B cell (primary cell): Measurements from ENCODE around the gene DENND1C.

Experiments used
- CTCF ChIP-seq: fragments of 200-600 bp; IDR thresholded peaks from one replicate; pipeline ENCODE4 v1.8.0; 2022; ENCODE audit warnings: antibody characterized with exemption, mild to moderate bottlenecking
- EZH2 ChIP-seq: IDR thresholded peaks from 2 replicates; pipeline ENCODE4 v1.6.1; 2012; ENCODE audit warnings: borderline replicate concordance, low read depth, mild to moderate bottlenecking, moderate library complexity, low read length; ENCODE audit not compliant: insufficient read depth, poor library complexity, severe bottlenecking

- no peak for TF ChIP-seq EZH2
- TF ChIP-seq CTCF: no peak
Measured at GRCh38 chr19:6433165-6433564, 48.4 kb downstream of the DENND1C start.
